ENCODE measurements around the gene CLCN2. TPM values are rescaled to one million over a fixed set of nuclear protein-coding genes. Genes with fewer than 3 reads are reported as not detected.

CLCN2 gene
- polyA plus RNA-seq, 1 donor from 2014 or later = 13.4 TPM

GRCh38 chr3:184316792-184317191, 44.6 kb downstream of the CLCN2 start:
- H3K4me2 ChIP-seq (ENCODE audit: low read length) = no peak overlapping the region
- no peak overlapping the region for H2AFZ ChIP-seq (ENCODE audit: low read depth, low read length)
- no peaks in the 10 kb centered on the region for H3K9me2 ChIP-seq (ENCODE audit: insufficient read depth, low read length)
- no peaks in the 10 kb centered on the region for H3F3A ChIP-seq (ENCODE audit: insufficient read depth, low read length, poor library complexity, severe bottlenecking)
- H3K4me3 ChIP-seq (ENCODE audit: low read length) = peak overlapping the region; percentile 87
- H3K9me3 ChIP-seq (ENCODE audit: low read length) = no peaks in the 10 kb centered on the region
- H4K20me1 ChIP-seq (ENCODE audit: insufficient read depth) = no peaks in the 10 kb centered on the region
- H3K27ac ChIP-seq (ENCODE audit: low read length) = no peak overlapping the region
- TF ChIP-seq REST (IDR thresholded peaks at IDR 0.05; ENCODE audit: borderline replicate concordance) = no peak
- no peak for TF ChIP-seq TAF1 (IDR thresholded peaks at IDR 0.05; ENCODE audit: low read depth)
- TF ChIP-seq EP300 (conservative IDR thresholded peaks at IDR 0.05; ENCODE audit: poor library complexity, severe bottlenecking) = no peak
- no peak for TF ChIP-seq RAD21 (conservative IDR thresholded peaks at IDR 0.05)
- TF ChIP-seq CTCF (IDR thresholded peaks at IDR 0.05; ENCODE audit: poor library complexity, severe bottlenecking) = no peak
- TF ChIP-seq EZH2 (IDR thresholded peaks at IDR 0.05; ENCODE audit: borderline replicate concordance, insufficient read depth, low read length, poor library complexity, severe bottlenecking) = no peak
- no peak for TF ChIP-seq POLR2AphosphoS5 (IDR thresholded peaks at IDR 0.05)
- no peak for TF ChIP-seq SMC3 (conservative IDR thresholded peaks at IDR 0.05; ENCODE audit: poor library complexity)
- no peak for TF ChIP-seq MXI1 (conservative IDR thresholded peaks at IDR 0.05; ENCODE audit: poor library complexity, severe bottlenecking)
- peaks cover 35% of the 10 kb centered on the region for H3K79me2 ChIP-seq (replicated peaks; ENCODE audit: insufficient read depth, low read length)
- H3K9ac ChIP-seq (ENCODE audit: low read length) = no peak overlapping the region
- no peaks in the 10 kb centered on the region for H3K36me3 ChIP-seq (ENCODE audit: insufficient read depth, low read length)
- H3K27me3 ChIP-seq (ENCODE audit: insufficient read depth, low read depth, low read length) = no peaks in the 10 kb centered on the region

GRCh38 chr3:184315871-184316661, 45.3 kb downstream of the CLCN2 start:
- no peaks in the 10 kb centered on the region for H4K20me1 ChIP-seq (ENCODE audit: insufficient read depth)
- peak overlapping the region; percentile 81 for H3K9ac ChIP-seq (ENCODE audit: low read length)
- no peaks in the 10 kb centered on the region for H3K27me3 ChIP-seq (ENCODE audit: insufficient read depth, low read depth, low read length)
- H3K27ac ChIP-seq (ENCODE audit: low read length) = no peak overlapping the region
- H3K4me2 ChIP-seq (ENCODE audit: low read length) = no peak overlapping the region
- peaks cover 35% of the 10 kb centered on the region for H3K79me2 ChIP-seq (replicated peaks; ENCODE audit: insufficient read depth, low read length)
- H3K4me3 ChIP-seq (ENCODE audit: low read length) = peak overlapping the region; percentile 87
- no peaks in the 10 kb centered on the region for H3F3A ChIP-seq (ENCODE audit: insufficient read depth, low read length, poor library complexity, severe bottlenecking)
- H3K9me2 ChIP-seq (ENCODE audit: insufficient read depth, low read length) = no peaks in the 10 kb centered on the region
- TF ChIP-seq TAF1 (IDR thresholded peaks at IDR 0.05; ENCODE audit: low read depth) (no peak), MXI1 (conservative IDR thresholded peaks at IDR 0.05; ENCODE audit: poor library complexity, severe bottlenecking) (no peak), CTCF (IDR thresholded peaks at IDR 0.05; ENCODE audit: poor library complexity, severe bottlenecking) (no peak), EP300 (conservative IDR thresholded peaks at IDR 0.05; ENCODE audit: poor library complexity, severe bottlenecking) (no peak), RAD21 (conservative IDR thresholded peaks at IDR 0.05) (no peak), POLR2AphosphoS5 (IDR thresholded peaks at IDR 0.05) (no peak)
- no peak overlapping the region for H2AFZ ChIP-seq (ENCODE audit: low read depth, low read length)
- no peaks in the 10 kb centered on the region for H3K9me3 ChIP-seq (ENCODE audit: low read length)
- no peaks in the 10 kb centered on the region for H3K36me3 ChIP-seq (ENCODE audit: insufficient read depth, low read length)
